GM13976 (cell line): Measurements from ENCODE around the gene B3GNT2.

Source experiments
- DNase-seq: peaks from one replicate; pipeline ENCODE4 v3.0.0; 2012; ENCODE audit warnings: low spot score
- in situ Hi-C: fragments of 300-500 bp; cut with MboI; formaldehyde crosslinking; loops from one replicate; pipeline ENCODE4 v1.12.0; 2022; ENCODE audit warnings: low sequenced_read_pairs, mixed read lengths, inconsistent platforms; ENCODE audit not compliant: unreplicated experiment
- TF ChIP-seq, protein P1 (sequence below): IDR thresholded peaks from 2 replicates; pipeline ENCODE4 v1.5.1; 2012; ENCODE audit warnings: borderline replicate concordance, mild to moderate bottlenecking; ENCODE audit not compliant: insufficient read depth; ENCODE audit errors: extremely low read depth, missing control alignments, control extremely low read depth

Gene B3GNT2

DNA sequence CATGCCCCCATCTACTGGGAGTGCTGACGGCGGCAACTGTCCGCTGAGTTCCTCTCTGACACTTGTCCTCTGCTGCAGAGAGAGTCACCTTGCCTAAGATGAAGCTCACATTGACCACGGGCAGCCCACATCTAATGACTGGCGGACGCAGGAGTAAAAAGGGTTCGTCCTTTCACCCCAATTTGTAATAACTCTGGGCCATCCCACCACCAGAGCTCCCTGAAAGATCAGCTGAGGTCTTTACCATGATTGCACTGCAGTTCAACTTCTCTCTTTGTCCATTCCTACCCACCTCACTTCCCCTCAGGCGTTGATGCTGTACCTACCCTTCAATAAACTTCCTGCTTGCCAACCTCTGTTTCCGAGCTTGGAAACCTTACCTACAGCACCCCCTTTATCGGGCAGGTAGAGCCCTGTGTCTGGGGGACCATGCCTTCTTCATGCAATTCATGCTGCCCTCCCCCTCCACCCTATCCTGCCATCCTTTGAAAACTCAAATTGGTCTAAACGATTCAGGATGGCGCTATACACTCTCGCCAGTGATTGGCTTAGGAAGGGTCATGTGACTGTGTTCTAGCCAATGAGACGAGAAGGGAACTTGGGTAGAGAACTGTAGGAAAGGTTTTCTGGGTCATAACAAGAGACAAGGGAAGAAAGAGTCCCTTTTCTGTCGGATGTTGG is 10.3 kb upstream of the B3GNT2 start:
- no peak for DNase-seq
- TF ChIP-seq, protein P1, sequence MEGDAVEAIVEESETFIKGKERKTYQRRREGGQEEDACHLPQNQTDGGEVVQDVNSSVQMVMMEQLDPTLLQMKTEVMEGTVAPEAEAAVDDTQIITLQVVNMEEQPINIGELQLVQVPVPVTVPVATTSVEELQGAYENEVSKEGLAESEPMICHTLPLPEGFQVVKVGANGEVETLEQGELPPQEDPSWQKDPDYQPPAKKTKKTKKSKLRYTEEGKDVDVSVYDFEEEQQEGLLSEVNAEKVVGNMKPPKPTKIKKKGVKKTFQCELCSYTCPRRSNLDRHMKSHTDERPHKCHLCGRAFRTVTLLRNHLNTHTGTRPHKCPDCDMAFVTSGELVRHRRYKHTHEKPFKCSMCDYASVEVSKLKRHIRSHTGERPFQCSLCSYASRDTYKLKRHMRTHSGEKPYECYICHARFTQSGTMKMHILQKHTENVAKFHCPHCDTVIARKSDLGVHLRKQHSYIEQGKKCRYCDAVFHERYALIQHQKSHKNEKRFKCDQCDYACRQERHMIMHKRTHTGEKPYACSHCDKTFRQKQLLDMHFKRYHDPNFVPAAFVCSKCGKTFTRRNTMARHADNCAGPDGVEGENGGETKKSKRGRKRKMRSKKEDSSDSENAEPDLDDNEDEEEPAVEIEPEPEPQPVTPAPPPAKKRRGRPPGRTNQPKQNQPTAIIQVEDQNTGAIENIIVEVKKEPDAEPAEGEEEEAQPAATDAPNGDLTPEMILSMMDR: no peak
- in situ Hi-C loops: no loop called here

DNA sequence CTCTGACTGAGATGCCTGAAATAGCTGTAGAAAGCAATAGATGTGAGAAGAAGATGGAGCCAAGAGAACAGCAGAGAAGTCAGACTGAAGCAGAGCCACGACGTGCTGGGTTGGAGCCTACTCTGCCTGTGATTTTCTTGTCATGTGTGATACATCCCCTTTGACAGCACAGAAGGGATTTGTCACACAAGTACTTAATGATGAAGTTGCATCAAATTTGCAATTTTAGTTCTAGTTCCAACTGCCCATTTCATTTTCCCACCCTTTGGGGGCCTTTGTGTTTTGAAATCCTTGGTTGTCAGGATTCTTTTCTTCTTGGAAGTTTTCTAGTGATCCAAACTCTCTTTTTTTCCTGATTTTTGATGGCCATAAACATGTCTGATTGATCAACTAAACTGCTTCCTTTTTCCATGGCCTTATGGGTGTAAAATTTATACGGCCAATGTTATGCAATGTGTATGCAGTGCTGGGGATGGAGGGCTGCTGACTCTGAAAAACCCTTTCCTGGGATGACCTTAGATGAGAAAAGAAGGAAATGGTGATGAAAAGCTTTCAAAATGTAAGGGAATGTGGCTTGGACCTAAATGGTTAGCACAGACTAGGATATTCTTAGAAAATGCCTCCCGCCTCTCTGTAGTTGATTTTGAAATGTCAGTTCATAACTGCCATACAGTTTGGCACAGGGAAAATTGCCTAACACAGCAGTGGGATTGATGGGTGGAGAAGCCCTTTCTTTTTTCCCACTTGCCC is 9.6 kb upstream of the B3GNT2 start:
- TF ChIP-seq, protein P1: no peak
- in situ Hi-C loops: no loop called here
- no peak for DNase-seq

DNA sequence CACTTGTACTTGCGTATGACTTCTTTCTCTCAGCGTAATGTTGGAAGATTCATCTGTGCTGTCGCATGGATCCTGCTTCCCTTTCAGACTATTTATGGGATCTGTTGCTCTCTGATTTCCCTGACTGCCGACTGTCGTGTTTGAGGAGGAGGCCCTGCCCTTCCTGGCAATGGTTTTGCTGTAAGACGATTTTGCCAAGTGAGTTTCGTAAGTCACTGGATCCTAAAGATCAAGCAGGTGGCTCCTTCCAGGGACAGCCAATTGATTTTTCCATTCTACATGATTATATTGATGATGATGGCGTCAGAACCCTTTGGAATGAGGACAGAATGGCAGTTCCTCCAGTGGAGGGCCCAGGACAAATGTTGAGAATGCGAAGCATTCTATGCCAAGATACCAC is 8.7 kb upstream of the B3GNT2 start:
- DNase-seq: no peak
- in situ Hi-C loops: no loop called here
- TF ChIP-seq, protein P1: no peak

DNA sequence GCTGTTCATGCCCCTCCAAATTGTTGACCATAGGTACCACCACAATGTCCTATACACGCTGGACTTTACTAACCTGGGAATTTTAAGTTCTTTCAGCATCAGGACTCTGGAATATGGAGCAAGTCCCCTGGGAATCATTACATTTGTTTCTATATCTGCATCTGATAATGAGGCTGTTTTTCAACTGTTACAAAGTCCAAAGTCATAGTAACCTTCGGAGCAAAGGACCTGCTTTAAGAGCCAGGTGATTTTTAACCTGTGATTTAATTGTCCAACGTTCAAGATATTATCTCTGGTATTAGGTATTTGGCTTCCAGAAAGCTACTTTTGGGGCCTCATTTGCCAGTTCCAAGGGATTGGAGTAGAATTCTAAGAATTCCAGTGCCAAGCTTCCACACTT is 7.5 kb upstream of the B3GNT2 start:
- in situ Hi-C loops: no loop called here
- TF ChIP-seq, protein P1: no peak
- DNase-seq: no peak

DNA sequence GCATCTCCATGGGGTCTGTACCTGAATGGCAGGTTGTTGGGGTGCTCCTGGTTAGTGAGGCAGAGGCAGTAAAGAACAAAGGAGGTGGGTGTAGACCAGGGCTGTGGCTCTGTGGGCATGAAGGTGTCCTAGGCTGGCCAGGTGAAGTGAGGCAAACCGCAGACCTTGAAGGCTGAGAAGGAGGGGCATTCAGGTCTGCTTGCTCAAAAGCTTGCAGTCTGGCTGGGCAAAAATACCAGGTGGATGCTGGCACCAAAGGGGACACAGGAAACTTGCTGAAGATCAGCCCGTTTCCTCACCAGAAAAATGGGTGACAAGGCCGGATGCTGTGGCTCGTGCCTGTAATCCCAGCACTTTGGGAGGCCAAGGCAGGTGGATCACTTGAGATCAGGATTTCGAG is 6.7 kb upstream of the B3GNT2 start:
- in situ Hi-C loops: no loop called here
- TF ChIP-seq, protein P1: no peak
- no peak for DNase-seq

DNA sequence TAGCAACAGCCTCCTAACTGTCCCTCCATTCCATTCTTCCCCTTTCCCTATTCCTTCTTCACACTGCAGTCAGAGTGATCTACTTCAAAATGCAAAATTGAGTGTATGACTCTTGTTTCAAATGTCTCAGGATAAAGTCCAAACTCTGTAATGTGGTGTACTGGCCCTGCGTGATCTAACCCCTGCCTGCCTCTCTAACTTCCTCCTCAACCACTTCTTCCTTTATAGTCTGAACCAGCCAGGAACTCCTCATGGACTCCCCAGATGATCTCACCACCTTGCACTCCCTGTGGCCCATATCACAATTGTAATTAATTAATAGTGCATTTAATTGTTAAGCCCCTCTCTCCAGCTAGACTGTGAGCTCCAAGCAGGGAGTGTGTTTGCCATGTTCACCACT is 3.1 kb upstream of the B3GNT2 start:
- in situ Hi-C loops: no loop called here
- TF ChIP-seq, protein P1: no peak
- DNase-seq: no peak
